ENCODE data around the gene DET1.
A peak's percentile ranks its signal among the peaks of the same experiment; 100 is the strongest.
"Not testable (repeated sequence)": the region's sequence is repeated elsewhere in the genome, so short reads cannot be mapped to it uniquely, and the experiment has no call there.

The DET1 gene

GRCh38 chr15:88497109-88497765 lies 49.2 kb downstream of the DET1 start:
- DNase-seq (ENCODE audit: low spot score), result no peak

- DNase-seq (ENCODE audit: low spot score), result no peak
These were observed 52.6 kb downstream of the DET1 start for GRCh38 chr15:88493844-88494243.

- DNase-seq (ENCODE audit: low spot score), result no peak
These were observed 55.3 kb downstream of the DET1 start for GRCh38 chr15:88491158-88491557.

- no peak for DNase-seq (ENCODE audit: low spot score)
These were observed 56.4 kb downstream of the DET1 start for GRCh38 chr15:88490036-88490435.

GRCh38 chr15:88489321-88489720 lies 57.2 kb downstream of the DET1 start:
- no peak for DNase-seq (ENCODE audit: low spot score)

- DNase-seq (ENCODE audit: low spot score), result no peak
These were observed 58.5 kb downstream of the DET1 start for GRCh38 chr15:88487796-88488523.

GRCh38 chr15:88487178-88487795 lies 59.2 kb downstream of the DET1 start:
- DNase-seq (ENCODE audit: low spot score), result no peak

- no peak for DNase-seq (ENCODE audit: low spot score)
These were observed 61.7 kb downstream of the DET1 start for GRCh38 chr15:88484682-88485331.

- DNase-seq (ENCODE audit: low spot score), result no peak
These were observed 64.2 kb downstream of the DET1 start for GRCh38 chr15:88482263-88482662.

GRCh38 chr15:88480981-88481380 lies 65.5 kb downstream of the DET1 start:
- no peak for DNase-seq (ENCODE audit: low spot score)

- DNase-seq (ENCODE audit: low spot score), result no peak
These were observed 67.3 kb downstream of the DET1 start for GRCh38 chr15:88479169-88479568.

- no peak for DNase-seq (ENCODE audit: low spot score)
These were observed 68.6 kb downstream of the DET1 start for GRCh38 chr15:88477904-88478303.

- DNase-seq (ENCODE audit: low spot score), result no peak
These were observed 69.4 kb downstream of the DET1 start for GRCh38 chr15:88477126-88477525.

- DNase-seq (ENCODE audit: low spot score), result peak; percentile 63
These were observed 69.8 kb downstream of the DET1 start for GRCh38 chr15:88476635-88477060.

- DNase-seq (ENCODE audit: low spot score), result not testable (repeated sequence)
These were observed 72.7 kb downstream of the DET1 start for GRCh38 chr15:88473661-88474293.

GRCh38 chr15:88472225-88472624 lies 74.3 kb downstream of the DET1 start:
- DNase-seq (ENCODE audit: low spot score), result no peak

- DNase-seq (ENCODE audit: low spot score), result no peak
These were observed 75.7 kb downstream of the DET1 start for GRCh38 chr15:88470625-88471372.

- no peak for DNase-seq (ENCODE audit: low spot score)
These were observed 77.2 kb downstream of the DET1 start for GRCh38 chr15:88469321-88469720.

GRCh38 chr15:88468721-88469120 lies 77.8 kb downstream of the DET1 start:
- DNase-seq (ENCODE audit: low spot score), result not testable (repeated sequence)

- DNase-seq (ENCODE audit: low spot score), result peak; percentile 15
These were observed 78.4 kb downstream of the DET1 start for GRCh38 chr15:88467935-88468528.

Measured in germinal center (tissue), 1 donor.